GM19023 (cell line): ENCODE results near the gene OTUD5.
"Not testable (repeated sequence)": the region's sequence is repeated elsewhere in the genome, so short reads cannot be mapped to it uniquely, and the experiment has no call there.

Experiments used
- ATAC-seq: cut with Tn5 transposase; IDR thresholded peaks from one replicate; pipeline ENCODE4 v1.9.1; 2021; ENCODE audit warnings: mild to moderate bottlenecking, moderate library complexity; ENCODE audit not compliant: unreplicated experiment

The OTUD5 gene

GRCh38 chrX:48957477-48957826, at the start of gene OTUD5:
OTUD5 (minus strand) TSS chrX:48957607; CDS start chrX:48957570, 37 bp downstream.
- ATAC-seq, result peak; percentile 31

DNA sequence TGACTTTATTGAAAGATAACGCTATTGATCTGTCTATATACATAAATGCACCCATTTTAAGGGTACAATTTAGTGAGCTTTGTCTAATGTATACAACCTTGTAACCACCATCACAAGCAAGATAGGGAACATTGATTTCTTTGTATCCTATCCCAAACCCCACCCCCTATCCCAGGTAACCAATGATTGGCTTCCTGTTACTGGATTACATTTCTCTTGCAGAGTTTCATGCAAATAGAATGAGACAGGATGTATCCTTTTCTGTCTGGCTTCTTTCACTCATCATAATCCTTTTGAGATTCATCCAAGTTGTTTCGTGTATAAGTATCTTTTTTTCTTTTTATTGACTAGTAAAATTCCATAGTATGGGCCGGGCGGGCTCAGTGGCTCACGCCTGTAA, 46.3 kb upstream of the OTUD5 start:
- ATAC-seq, result no peak

DNA sequence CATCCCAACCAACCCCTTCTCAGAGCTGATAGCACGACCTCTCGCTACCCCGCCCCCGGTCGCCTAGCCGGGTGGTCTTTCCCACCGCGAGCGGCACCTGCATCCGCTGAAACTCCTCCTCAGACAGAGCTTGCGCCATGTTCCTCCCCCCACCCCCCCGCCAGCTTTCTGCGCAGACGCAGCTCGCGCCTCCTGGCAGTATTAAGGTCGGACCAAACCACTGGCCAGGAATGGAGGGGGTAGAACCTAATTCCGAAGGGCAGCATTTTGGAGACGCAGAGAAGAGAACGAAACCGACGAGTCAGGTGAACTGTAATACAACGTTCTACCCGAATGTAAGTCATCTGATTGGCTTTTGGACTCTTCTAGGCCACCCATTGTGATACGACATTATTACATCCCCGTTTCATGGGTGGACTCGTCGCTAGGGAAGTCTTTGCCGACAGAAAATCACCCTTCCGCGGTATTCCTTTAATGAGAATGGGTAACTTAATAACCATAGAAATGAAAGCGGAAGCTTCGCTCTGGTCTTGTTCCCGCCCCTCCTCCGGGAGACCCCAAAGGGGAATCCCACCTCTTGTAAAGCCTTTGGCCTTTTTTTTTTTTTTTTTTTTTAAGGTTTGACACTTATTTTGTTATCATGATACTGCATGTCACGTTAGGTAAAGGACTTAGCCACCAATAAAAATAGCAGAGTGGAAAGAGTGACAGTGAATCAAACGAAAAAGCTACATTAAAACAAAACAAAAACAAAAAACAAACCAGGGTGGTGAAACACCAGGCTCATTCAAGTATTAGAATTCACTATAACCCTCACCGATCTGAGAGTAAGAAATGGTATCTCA, 44.9 kb upstream of the OTUD5 start, which contains the start of gene GRIPAP1:
Gene GRIPAP1, minus strand, starts transcription at position 174 of the 845 bp plus-strand sequence. Its CDS starts 35 bp downstream, at position 139.
- peak; percentile 70 for ATAC-seq

DNA sequence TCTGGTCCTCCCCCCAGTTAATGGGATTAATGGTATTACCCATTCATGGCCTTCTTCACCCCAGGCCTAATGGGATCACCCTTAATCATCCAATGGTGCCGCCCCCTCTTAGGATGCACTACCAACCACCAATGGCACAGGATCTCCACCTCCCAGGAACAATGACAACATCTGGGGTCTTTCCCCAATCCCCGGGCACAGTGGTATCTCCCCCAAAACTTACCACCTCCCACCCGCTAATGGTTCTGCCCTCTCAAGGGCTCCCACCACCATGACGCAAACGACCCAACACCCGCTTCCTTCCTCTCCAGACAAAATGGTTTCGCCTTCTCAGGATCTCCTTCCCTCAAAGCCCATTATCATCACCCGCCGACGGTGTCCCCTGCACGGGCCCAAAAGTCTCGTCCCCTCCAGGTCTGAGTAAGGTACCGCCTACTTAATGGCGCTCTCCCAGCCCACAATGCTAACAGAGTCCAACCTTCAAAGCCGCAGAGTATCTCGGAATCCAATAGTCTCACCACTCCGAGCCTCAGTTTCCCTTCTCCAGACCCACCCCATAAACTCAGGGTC, 44.2 kb upstream of the OTUD5 start:
- ATAC-seq, result peak; percentile 29

GRCh38 chrX:49000636-49001035, 43.2 kb upstream of the OTUD5 start:
- ATAC-seq, result no peak

GRCh38 chrX:48999030-48999429, 41.6 kb upstream of the OTUD5 start:
- ATAC-seq, result no peak

- no peak for ATAC-seq
Measured at GRCh38 chrX:48998391-48998790, 41.0 kb upstream of the OTUD5 start.

- no peak for ATAC-seq
Measured at GRCh38 chrX:48997865-48998264, 40.5 kb upstream of the OTUD5 start.

GRCh38 chrX:48997455-48997854, 40.0 kb upstream of the OTUD5 start:
- no peak for ATAC-seq

- ATAC-seq, result no peak
Measured at GRCh38 chrX:48996969-48997368, 39.6 kb upstream of the OTUD5 start.

DNA sequence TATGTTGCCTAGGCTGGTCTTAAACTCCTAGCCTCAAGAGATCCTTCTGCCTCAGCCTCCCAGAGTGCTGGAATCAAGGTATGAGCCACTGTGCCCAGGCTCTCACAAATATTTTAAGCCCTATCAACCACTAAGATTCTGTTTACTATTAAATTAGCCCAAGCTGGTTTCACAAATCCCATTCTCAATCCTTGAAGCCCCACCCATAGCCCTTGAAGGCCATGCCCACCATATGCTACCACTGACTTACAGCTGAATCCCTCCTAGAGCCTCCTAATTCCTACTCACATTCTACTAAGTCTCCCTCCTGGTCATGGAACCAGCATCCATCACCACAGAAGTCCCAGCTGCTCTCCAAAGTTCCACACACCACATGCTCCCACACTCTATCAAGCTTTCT, 34.9 kb upstream of the OTUD5 start:
- ATAC-seq, result no peak

DNA sequence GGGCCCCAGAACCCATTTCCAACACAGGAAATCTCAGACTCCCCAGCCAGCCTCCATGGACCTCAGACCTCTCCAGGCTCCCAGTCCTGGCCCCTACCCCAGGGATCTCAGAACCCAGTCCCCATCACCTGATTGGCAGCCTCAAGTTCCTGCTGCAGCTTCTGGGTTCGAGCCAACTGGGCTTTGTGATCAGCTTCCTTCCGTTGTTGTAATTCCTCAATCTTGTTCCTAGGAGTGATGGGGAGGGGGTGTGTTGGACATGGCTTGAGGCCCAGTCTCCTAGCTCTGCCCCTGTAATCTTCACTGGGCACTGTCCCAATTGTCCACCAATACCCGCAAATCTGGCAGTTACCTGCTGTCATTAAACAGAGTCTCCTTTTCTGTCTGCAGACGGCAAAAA, 32.1 kb upstream of the OTUD5 start:
- ATAC-seq, result no peak

GRCh38 chrX:48983896-48984295, 26.5 kb upstream of the OTUD5 start:
- no peak for ATAC-seq

GRCh38 chrX:48983081-48983480, 25.7 kb upstream of the OTUD5 start:
- ATAC-seq, result no peak

DNA sequence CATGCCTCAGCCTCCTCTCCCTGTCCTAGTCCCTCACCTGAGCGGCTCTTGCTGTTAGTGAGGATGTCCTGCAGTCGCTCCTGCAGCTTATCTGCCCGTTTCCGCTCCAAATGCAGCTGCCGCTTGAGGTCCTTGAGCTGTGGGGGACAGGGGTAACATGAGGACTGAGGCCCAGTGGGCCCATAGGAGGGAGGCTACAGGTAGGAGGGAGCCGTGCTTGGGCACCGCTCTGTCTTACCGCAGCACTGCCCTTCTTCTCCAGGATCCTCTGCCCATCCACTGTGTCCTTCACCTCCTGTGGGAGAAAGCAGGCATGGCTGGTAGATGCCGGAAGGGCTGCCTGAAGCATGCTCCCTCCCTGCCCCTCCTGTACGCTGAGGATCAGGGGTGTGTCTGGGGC, 23.8 kb upstream of the OTUD5 start:
- ATAC-seq, result no peak

- not testable (repeated sequence) for ATAC-seq
Measured at GRCh38 chrX:48980341-48980740, 22.9 kb upstream of the OTUD5 start.

- ATAC-seq, result no peak
Measured at GRCh38 chrX:48978226-48978625, 20.8 kb upstream of the OTUD5 start.

DNA sequence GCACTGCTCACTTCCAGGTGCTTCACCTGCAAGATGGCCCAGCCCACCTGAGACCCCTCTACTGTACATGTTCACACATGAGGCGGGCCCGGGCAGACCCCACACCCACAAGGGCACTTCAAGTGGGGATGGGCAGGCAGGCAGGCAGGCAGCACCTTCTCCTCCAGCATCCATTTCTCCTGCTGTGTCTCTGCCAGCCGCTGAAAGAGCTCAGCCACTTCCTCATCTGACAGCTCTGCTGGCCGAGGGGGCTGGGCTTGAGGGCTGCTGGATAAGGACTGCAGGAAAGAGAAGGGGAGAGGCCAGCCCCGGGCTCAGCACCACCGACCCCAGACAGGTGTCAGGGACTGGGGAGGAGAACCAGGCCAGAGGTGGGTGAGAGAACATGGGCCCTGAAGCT, 18.7 kb upstream of the OTUD5 start:
- ATAC-seq, result no peak

- no peak for ATAC-seq
Measured at GRCh38 chrX:48975541-48975940, 18.1 kb upstream of the OTUD5 start.

GRCh38 chrX:48975041-48975440, 17.6 kb upstream of the OTUD5 start:
- no peak for ATAC-seq

- no peak for ATAC-seq
Measured at GRCh38 chrX:48974574-48974973, 17.2 kb upstream of the OTUD5 start.

- ATAC-seq, result no peak
Measured at GRCh38 chrX:48974033-48974432, 16.6 kb upstream of the OTUD5 start.
